ENCODE measurements around the gene ARMC6. TPM values are rescaled to one million over a fixed set of nuclear protein-coding genes. Genes with fewer than 3 reads are reported as not detected.

Gene ARMC6
- total RNA-seq, 4 donors from 2014 or later, result 16.9 to 39.5 (median 25.4) TPM

- DNase-seq (ENCODE audit: low spot score) (no peak), ATAC-seq (ENCODE audit: low FRiP score) (no peak)
- TF ChIP-seq CTCF (IDR thresholded peaks at IDR 0.05), result no peak
Observed at GRCh38 chr19:19064098-19064722, 30.8 kb downstream of the ARMC6 start.

GRCh38 chr19:19064811-19065745 is 31.7 kb downstream of the ARMC6 start:
- DNase-seq (ENCODE audit: low spot score) (no peak), ATAC-seq (ENCODE audit: low FRiP score) (no peak)
- no peak for TF ChIP-seq CTCF (IDR thresholded peaks at IDR 0.05)

- ATAC-seq (ENCODE audit: low FRiP score) (no peak), DNase-seq (ENCODE audit: low spot score) (no peak)
- no peak for TF ChIP-seq CTCF (IDR thresholded peaks at IDR 0.05)
Observed at GRCh38 chr19:19067276-19068072, 34.1 kb downstream of the ARMC6 start.

- ATAC-seq (ENCODE audit: low FRiP score) (no peak), DNase-seq (ENCODE audit: low spot score) (no peak)
- TF ChIP-seq CTCF (IDR thresholded peaks at IDR 0.05), result no peak
Observed at GRCh38 chr19:19068659-19069654, 35.6 kb downstream of the ARMC6 start.

GRCh38 chr19:19071897-19072296 is 38.5 kb downstream of the ARMC6 start:
- ATAC-seq (ENCODE audit: low FRiP score) (no peak), DNase-seq (ENCODE audit: low spot score) (no peak)
- TF ChIP-seq CTCF (IDR thresholded peaks at IDR 0.05), result no peak

Data from omental fat pad (tissue), 4 donors.